COLO668 (cell line): ENCODE results near the gene IDH3A.

Experiments
- DNase-seq: peaks from one replicate; lab custom pipeline; 2025; ENCODE audit not compliant: unreplicated experiment; lab: John Stamatoyannopoulos, UW

Gene IDH3A

DNA sequence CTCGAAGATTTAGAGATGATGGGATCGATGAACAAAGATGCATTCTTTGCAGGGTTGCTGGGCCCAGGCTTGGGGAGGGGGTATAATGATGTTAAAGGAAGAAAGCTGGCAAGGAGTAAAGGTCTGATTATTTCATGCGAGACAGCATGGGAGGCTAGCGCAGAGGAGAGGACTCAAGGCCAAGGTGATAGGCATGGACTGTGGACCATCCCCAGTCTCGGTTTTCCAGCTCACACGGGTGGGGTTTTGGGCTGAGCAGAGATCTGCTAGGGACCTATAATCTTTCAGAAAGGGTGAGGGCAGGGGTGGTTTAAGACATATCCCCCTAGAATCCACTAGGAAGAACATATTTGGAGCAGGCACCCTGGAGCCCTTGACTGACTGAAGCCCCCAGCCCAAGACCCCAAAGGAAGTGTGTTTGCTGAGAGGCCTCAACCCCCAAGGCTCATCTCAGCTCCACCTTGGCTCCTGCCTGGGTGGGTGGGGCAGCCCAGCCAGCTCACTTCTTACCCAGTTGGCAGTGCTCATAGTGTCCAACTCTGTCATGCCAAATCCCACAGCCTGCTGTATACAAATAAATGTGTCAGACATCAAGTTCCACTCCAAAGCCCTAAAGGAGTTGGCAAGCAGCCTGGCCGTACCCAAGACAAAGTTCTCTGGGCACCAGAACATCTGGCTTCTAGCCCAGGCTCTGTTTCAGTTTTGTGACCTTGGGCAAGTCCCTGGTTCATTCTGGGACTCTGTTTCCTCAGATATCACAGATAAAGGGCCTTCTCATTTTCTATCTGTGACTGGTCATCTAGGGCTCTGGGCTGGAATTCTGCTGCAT lies 67.3 kb downstream of the IDH3A start:
- no peak for DNase-seq

DNA sequence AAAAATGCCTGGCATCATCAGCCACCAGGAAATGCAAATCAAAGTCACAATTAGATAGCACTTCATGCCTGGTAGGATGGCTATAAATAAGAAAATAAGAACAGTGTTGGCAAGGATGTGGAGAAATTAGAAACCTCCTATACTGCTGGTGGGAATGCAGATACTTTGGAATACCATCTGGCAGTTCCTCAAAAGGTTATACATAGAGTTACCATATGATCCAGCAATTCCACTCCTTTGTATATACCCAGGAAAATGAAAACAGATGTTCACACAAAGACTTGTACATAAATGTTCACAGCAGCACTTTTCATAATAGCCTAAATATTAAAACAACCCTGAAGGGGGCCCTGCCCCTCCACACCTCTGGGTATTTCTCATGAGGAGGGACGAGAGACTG lies 71.6 kb downstream of the IDH3A start:
- DNase-seq: no peak
